Stimulated activated CD4-positive, alpha-beta T cell treated with anti-CD3 and anti-CD28 coated beads, Interleukin-1b, Interleukin-23, amount 100 ng/mL, for 4 hours (primary cell): Measurements from ENCODE around the gene HERC4.
"Not testable (repeated sequence)": the region's sequence is repeated elsewhere in the genome, so short reads cannot be mapped to it uniquely, and the experiment has no call there.

Experiments used
- DNase-seq, 2 donors: peaks; one replicate each; pipeline ENCODE4 v3.0.0-alpha.2; 2020; ENCODE audit warnings: low read depth in 2 of 2

HERC4 gene

GRCh38 chr10:68047122-68047521 is 28.0 kb downstream of the HERC4 start:
- no peak for DNase-seq

DNA sequence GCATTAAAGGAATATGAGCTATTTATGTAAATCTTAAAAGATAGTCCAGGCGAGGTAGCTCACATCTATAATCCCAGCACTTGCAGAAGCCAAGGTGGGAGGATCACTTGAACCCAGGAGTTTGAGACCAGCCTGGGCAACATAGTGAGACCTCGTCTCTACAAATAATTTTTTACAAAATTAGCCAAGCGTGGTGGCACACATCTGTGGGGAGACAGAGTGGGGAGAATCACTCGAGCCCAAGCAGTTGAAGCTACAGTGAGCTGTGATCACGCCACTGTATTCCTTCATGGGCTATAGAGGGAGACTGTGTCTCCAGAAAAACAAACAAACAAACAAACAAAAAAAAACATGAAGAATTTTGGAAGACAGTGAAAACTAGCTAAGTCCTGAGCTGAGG is 28.4 kb downstream of the HERC4 start:
- DNase-seq: no peak

- no peak for DNase-seq
Measured at GRCh38 chr10:68043030-68043429, 32.1 kb downstream of the HERC4 start.

GRCh38 chr10:68032113-68032512 is 43.0 kb downstream of the HERC4 start:
- no peak for DNase-seq

DNA sequence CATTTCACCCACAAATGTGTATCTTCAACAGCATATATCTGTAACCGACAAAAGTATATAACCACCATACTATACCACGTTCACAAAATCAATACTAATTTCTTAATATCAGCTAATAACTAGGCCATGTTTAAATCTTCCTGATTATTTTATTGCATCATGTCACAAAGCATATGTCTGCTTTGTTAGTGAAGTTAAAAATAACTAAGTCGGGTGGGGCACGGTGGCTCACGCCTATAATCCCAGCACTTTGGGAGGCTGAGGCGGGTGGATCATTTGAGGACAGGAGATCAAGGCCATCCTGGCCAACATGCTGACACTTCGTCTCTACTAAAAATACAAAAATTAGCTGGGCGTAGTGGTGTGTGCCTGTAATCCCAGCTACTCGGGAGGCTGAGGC is 47.7 kb downstream of the HERC4 start:
- DNase-seq: no peak

GRCh38 chr10:68023292-68023691 is 51.8 kb downstream of the HERC4 start:
- no peak for DNase-seq

- DNase-seq: not testable (repeated sequence)
Measured at GRCh38 chr10:68022324-68022723, 52.8 kb downstream of the HERC4 start.

- not testable (repeated sequence) for DNase-seq
Measured at GRCh38 chr10:68016519-68016918, 58.6 kb downstream of the HERC4 start.

DNA sequence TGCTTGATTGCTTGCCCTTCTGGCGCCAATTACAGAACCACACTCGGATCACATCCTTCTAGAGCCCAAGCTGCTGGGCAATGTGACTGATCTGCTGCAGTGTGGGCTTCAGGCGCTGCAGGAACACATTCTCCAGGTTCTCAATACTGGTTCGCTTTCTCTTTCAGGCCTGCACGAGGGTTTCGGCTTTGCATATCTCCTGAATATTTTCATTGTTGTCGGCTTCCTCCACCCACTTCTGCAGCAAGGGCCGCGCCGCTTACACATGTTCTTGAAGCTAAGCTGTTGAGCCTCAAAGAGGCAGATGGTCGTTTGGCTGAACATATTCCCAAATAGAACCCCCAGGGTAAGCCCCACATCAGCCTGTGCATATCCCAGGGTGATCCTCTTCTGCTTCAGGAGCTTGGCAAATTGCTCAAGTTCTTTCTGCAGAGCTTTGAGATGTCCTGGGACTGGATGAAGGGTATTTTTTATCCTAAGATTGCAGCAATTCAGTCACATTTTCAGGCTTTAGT is 64.6 kb downstream of the HERC4 start:
- DNase-seq: no peak

DNA sequence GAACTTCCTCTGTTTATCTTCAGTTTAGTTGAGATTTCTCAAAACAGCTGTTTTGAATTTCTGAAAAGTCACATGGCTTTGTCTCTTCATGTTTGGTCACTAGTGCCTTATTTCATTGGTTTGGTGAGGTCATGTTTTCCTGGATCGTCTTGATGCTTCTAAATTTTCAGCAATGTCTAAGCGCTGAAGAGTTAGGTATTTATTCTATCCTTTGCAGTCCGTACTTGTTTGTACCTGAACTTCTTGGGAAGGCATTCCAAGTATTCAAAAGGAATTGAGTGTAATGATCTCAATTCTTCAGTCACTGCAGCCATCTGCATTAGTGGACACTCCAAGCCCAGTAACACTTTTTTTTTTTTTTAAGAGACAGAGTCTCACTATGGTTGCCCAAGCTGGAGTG is 67.7 kb downstream of the HERC4 start:
- DNase-seq: no peak

DNA sequence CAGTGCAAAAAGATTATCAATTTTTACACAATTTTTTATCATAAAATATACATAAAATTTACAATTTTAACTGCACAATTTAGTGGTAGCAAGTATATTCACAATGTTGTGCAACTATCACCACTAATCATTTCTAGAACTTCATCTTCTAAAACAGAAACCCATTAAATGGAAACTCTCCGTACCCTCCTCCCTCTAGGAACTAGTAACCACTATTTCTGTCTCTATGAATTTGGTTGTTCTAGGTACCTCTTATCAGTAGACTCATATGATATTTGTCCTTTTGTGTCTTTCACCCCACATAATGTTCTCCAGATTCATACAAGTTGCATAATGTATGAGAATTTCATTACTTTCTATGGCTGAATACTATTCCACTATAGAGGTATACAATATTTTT is 73.5 kb downstream of the HERC4 start:
- DNase-seq: no peak

DNA sequence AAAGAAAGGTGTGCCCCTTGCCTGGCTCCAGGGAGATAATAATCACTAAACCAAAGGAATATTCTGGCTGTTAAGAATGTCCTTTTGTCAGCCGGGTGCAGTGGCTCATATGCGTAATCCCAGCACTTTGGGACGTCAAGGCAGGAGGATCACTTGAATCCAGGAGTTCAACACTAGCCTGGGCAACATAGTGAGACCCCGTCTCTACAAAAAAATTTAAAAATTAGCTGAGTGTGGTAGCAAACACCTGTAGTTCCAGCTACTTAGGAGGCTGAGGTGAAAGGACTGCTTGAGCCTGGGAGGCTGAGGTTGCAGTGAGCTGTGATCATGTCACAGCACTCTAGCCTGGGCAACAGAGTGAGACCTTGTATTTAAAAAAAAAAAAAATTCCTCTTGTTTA is 74.1 kb downstream of the HERC4 start:
- DNase-seq: no peak

DNA sequence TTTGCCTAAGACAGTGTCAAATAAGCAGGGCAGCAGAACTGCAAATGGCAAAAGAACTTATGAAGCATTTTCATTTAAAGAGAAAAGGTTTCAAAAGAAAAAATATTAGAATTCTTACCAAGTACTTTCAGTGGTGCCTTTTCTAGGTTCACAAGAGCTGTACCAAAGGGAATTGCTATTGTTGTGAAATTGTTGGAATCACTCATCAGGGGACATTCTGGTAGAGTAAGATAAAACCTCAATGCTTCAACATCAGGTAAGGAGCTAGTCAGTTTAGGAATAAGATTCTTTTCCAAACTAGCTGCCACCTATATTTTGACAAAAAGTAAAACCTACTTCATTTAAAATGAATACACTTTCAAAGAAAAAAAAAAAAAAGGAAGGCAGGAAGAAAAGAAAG is 85.0 kb downstream of the HERC4 start:
- no peak for DNase-seq

DNA sequence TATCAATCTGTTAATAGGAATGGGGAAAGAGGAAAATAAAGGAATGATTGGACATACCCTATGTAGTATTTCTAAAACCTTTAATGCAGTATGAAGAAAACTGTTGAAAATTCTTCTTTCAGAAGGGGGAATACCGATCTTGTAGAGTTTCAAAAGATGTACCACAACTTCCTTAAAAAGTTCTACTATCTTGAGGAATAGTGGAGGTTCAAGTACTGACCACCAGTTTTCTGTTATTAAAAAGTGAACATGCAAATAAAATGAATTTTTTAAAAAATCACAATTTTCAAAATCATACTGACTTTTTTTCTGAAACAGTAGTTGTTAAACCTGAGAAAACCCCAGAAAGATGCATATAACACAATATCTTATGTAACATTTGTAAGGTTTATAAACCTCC is 86.5 kb downstream of the HERC4 start:
- DNase-seq: no peak

DNA sequence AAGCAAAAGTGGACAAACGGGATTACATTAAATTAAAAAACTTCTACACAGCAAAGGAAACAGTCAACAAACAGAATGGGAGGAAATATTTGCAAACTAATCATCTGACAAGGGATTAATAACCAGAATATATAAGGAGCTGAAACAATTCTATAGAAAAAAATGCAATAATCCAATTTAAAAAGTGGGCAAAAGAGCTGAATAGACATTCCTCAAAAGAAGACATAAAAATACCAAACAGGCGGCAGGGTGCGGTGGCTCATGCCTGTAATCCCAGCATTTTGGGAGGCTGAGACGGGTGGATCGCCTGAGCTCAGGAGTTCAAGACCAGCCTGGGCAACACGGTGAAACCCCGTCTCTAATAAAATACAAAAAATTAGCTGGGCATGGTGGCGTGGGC is 92.5 kb downstream of the HERC4 start:
- not testable (repeated sequence) for DNase-seq

DNA sequence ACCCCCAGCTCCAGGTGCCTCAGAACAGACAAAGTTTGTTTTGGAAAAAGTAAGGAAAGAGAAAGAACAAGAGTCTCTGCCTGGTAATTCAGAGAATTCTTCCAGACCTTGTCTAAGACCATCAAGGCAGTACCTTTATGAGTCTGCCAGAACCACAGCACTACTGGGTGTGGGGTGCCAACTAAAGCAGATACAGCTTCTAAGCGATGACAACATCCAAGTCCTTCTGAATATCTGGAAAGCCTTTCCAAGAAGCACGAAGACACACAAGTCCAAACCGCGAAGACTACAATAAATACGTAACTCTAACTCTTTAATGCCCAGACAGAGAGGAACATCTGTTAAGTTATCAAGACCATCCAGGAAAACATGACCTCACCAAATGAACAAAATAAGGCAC is 96.3 kb downstream of the HERC4 start:
- no peak for DNase-seq

GRCh38 chr10:67977251-67977650 is 97.8 kb downstream of the HERC4 start:
- no peak for DNase-seq

GRCh38 chr10:67976292-67977245 is 98.5 kb downstream of the HERC4 start:
- DNase-seq: no peak

DNA sequence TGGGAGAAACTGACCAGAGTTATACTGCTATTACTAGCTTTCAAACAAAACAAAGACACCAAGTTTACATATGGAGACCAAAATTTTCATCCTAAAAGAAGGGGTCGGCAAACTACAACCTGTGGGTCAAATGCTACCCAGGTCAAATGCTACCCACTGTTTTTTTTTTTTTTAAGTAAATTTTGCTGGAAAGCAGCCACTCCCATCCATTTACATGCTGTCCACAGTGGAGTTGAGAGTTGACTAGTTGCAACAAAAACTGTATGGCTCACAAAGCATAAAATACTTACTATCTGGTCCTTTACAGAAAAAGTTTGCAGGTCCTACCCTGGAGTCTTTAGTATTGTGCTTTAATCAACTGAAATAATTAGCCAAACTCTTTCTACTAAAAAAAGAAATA is 99.2 kb downstream of the HERC4 start:
- no peak for DNase-seq

DNA sequence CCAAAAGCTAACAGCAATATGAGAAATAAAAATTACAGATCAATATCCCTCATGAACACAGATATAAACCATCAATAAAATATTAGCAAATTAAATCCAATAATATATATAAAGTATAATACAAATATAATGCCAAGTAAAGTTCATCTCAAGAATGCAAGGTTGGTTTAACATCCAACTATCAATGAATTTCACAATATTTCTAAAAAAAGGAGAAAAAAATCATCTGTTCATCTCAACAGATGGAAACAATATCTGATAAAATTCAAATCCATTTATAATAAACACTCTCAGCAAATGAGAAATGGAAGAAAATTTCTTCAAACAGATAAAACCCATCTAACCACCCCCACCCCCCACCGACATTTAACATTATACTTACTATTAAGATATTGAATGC is 103.8 kb downstream of the HERC4 start:
- no peak for DNase-seq

DNA sequence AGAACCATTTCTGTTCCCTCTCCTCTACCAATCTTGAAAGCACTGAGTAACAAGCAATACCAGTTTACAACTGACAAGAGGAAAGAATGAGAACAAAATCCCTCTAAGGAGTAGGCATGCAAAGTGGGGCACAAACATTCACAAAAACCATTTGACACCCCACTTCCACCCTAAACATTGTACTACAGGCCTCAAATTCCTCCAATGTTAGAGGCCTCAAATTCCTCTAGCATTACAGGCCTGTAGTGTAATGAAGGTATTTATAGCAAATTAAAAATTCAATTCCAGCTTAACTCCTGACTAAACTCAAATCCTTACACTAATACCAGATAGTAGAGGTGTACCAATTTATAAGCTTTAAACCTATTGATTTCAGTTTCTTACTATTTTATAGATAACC is 105.2 kb downstream of the HERC4 start:
- no peak for DNase-seq

DNA sequence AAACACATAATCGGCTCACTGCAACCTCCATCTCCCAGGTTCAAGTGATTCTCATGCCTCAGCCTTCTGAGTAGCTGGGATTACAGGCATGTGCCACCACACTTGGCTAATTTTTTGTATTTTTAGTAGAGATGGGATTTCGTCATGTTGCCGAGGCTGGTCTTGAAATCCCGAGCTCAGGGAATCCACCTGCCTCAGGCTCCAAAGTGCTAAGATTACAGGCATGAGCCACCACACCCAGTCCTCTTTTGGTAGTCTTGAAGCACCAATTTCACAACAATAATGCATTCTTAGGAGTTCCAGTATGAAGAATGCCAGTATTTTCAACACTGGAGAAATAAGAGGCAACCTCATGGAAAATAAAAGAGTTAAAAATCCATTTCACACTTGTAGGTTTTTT is 109.0 kb downstream of the HERC4 start:
- DNase-seq: not testable (repeated sequence)

DNA sequence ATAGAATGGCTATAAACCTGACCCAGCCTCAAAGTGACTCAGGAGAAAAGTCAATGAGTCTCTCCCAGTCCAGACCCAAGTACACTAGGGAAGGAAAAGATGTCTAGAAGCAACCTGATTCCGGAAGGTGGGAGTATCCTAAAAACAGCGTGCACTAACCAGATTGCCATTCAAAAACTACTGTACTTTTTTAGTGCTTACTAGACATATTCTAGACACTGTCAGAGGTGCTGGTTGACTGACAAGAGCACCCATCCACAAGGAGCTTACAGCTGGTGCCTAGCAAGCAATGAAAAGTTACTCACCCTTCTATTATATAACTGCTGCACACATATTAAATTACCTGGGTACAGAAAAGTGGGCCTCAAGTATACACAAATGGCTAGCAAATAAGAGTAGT is 109.6 kb downstream of the HERC4 start:
- DNase-seq: no peak
